Measurements from ENCODE around the gene SNAP29.
A peak's percentile ranks its signal among the peaks of the same experiment; 100 is the strongest.

SNAP29 gene

GRCh38 chr22:20867179-20868024 lies 8.6 kb downstream of the SNAP29 start (continued):
- TF ChIP-seq ZNF660 (tag by site-specific recombination; IDR thresholded peaks at IDR 0.05) (no peak), ZNF658 (tag by site-specific recombination; IDR thresholded peaks at IDR 0.05) (no peak), ZNF48 (tag by site-specific recombination; IDR thresholded peaks at IDR 0.05) (no peak), ZNF391 (tag by site-specific recombination; IDR thresholded peaks at IDR 0.05; ENCODE audit: borderline replicate concordance, low read depth) (no peak), ZNF707 (tag by site-specific recombination; IDR thresholded peaks at IDR 0.05) (no peak), SCRT2 (tag by site-specific recombination; IDR thresholded peaks at IDR 0.05) (peak; percentile 41; the same call in 1 of the 2 replicates)
- TF ChIP-seq, protein P1, sequence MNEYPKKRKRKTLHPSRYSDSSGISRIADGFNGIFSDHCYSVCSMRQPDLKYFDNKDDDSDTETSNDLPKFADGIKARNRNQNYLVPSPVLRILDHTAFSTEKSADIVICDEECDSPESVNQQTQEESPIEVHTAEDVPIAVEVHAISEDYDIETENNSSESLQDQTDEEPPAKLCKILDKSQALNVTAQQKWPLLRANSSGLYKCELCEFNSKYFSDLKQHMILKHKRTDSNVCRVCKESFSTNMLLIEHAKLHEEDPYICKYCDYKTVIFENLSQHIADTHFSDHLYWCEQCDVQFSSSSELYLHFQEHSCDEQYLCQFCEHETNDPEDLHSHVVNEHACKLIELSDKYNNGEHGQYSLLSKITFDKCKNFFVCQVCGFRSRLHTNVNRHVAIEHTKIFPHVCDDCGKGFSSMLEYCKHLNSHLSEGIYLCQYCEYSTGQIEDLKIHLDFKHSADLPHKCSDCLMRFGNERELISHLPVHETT (tag by site-specific recombination; IDR thresholded peaks at IDR 0.05) = no peak

DNA sequence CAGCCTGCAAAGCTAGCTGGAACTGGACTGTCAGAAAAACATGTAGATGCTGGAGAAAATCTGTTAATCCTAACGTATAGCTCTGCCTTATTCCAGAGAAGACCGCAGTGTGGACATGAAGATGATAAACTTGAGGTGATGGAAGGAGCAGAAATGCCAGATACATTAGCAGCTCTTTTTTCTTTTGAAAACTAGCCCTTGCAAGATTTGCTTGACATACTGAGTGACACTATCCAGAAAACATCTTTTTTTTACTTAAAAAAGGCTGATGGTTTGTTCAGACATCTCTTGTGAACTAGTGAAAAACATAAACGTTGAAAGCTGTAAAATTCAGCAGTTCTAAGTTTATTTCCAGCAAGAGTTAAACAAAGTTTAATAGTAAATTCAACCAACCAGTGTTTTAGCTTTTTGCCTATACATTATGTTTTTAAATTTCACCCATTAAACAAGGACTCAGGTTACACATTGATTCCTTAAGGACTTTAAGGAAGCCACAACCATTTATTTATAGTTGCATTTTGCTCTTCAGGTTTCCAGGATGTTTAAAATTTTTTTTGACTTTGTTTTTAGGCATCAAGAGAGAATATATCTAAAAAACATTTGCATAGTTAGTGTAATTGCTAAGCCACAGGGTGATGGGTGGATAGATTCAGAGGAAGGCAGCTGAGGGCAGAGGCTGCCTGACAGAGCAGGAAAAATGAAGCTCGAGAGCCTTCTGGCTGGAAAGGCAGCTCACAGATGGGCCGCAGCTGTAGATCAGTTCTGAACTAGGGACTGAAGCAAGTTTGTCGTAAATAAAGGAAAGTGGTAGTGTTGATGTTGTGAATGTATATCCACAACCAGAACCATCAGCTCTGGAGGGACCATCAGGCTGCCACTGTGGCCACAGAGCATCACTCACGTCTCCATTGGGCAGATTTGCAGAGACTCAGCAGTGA lies 9.5 kb downstream of the SNAP29 start:
- POLR2A ChIA-PET = interaction anchor here (0.8 to 0.9 kb wide), 2 partner anchors 9 to 10 kb away, joined by 4 to 6 read pairs; partner anchors contain the start of genes PI4KA and SNAP29
- TF ChIP-seq ZNF146 (tag by site-specific recombination; IDR thresholded peaks at IDR 0.05) (no peak), REPIN1 (tag by site-specific recombination; IDR thresholded peaks at IDR 0.05; ENCODE audit: low read depth) (no peak), ZNF404 (tag by site-specific recombination; IDR thresholded peaks at IDR 0.05) (no peak), ZNF239 (tag by site-specific recombination; IDR thresholded peaks at IDR 0.05) (no peak), ZNF843 (tag by site-specific recombination; IDR thresholded peaks at IDR 0.05) (no peak), PRDM1 (tag by site-specific recombination; IDR thresholded peaks at IDR 0.05) (no peak)
- Histone ChIP-seq H3K4me1 (ENCODE audit: control insufficient read depth, insufficient read depth, low read length) (no peaks in the 10 kb centered on the region), H3K4me3 (ENCODE audit: low read depth, low read length) (no peak overlapping the region), H3K36me3 (ENCODE audit: control insufficient read depth in 2 of 2, insufficient read depth in 1 of 2, low read length in 2 of 2) (peaks cover 5 to 58% of the 10 kb centered on the region in 2 experiments; a peak in 2 of 3 replicates), H3K27ac (ENCODE audit: extremely low read depth, low read depth, low read length) (no peak overlapping the region), H3K9me3 (ENCODE audit: control insufficient read depth, insufficient read depth, low read depth, low read length) (no peaks in the 10 kb centered on the region)
- CTCF ChIA-PET = interaction anchor here (1.0 to 4.6 kb wide), 5 partner anchors 17 to 93 kb away, joined by 3 to 31 read pairs (median 4); partner anchors contain the start of gene CRKL

- no peaks in the 10 kb centered on the region for H3K4me1 ChIP-seq (ENCODE audit: control insufficient read depth, insufficient read depth, low read length)
- H3K9me3 ChIP-seq (ENCODE audit: control insufficient read depth, insufficient read depth, low read depth, low read length) = no peaks in the 10 kb centered on the region
- no peak overlapping the region for H3K27ac ChIP-seq (ENCODE audit: extremely low read depth, low read depth, low read length)
- ChIA-PET CTCF (no interaction called here), POLR2A (interaction anchor here (0.9 kb wide), 1 partner anchor 8 kb away, joined by 6 read pairs; no protein-coding TSS in a partner anchor)
- TF ChIP-seq ZNF623 (tag by site-specific recombination; IDR thresholded peaks at IDR 0.05) (peak; percentile 88), ZNF157 (tag by site-specific recombination; IDR thresholded peaks at IDR 0.05) (no peak)
- peaks cover 5 to 55% of the 10 kb centered on the region in 2 experiments; a peak in 2 of 3 replicates for H3K36me3 ChIP-seq (ENCODE audit: control insufficient read depth in 2 of 2, insufficient read depth in 1 of 2, low read length in 2 of 2)
- no peak overlapping the region for H3K4me3 ChIP-seq (ENCODE audit: low read depth, low read length)
Measured at GRCh38 chr22:20869234-20869633, 10.4 kb downstream of the SNAP29 start.

- ChIA-PET CTCF (interaction anchor here (4.5 kb wide), 1 partner anchor 12 kb away, joined by 25 read pairs; no protein-coding TSS in a partner anchor), POLR2A (no interaction called here)
- TF ChIP-seq KLF1 (tag by site-specific recombination; IDR thresholded peaks at IDR 0.05) (peak; percentile 33; the same call in 1 of the 2 replicates), GLIS1 (tag by site-specific recombination; IDR thresholded peaks at IDR 0.05) (no peak)
- no peaks in the 10 kb centered on the region for H3K9me3 ChIP-seq (ENCODE audit: control insufficient read depth, insufficient read depth, low read depth, low read length)
- H3K36me3 ChIP-seq (ENCODE audit: control insufficient read depth in 2 of 2, insufficient read depth in 1 of 2, low read length in 2 of 2) = peaks cover 5 to 57% of the 10 kb centered on the region in 2 experiments; a peak in 2 of 3 replicates
- no peak overlapping the region for H3K27ac ChIP-seq (ENCODE audit: extremely low read depth, low read depth, low read length)
- no peaks in the 10 kb centered on the region for H3K4me1 ChIP-seq (ENCODE audit: control insufficient read depth, insufficient read depth, low read length)
- no peak overlapping the region for H3K4me3 ChIP-seq (ENCODE audit: low read depth, low read length)
Measured at GRCh38 chr22:20873214-20873613, 14.4 kb downstream of the SNAP29 start.
